ES-I3 (cell line): ENCODE results near the gene RAPGEFL1.
"Not testable (repeated sequence)": the region's sequence is repeated elsewhere in the genome, so short reads cannot be mapped to it uniquely, and the experiment has no call there.

Source experiments
- H3K36me3 ChIP-seq: 2 replicates; pipeline ENCODE4 v1.6.1; 2013; ENCODE audit warnings: mild to moderate bottlenecking, low read length, control low read depth, moderate library complexity; ENCODE audit not compliant: insufficient read depth
- H3K4me1 ChIP-seq: 2 replicates; pipeline ENCODE4 v1.6.1; 2013; ENCODE audit warnings: mild to moderate bottlenecking, control low read depth, low read length; ENCODE audit not compliant: insufficient read depth
- H3K9ac ChIP-seq: 2 replicates; pipeline ENCODE4 v1.6.1; 2013; ENCODE audit warnings: low read depth, mild to moderate bottlenecking, low read length, moderate library complexity
- H3K9me3 ChIP-seq: 2 replicates; pipeline ENCODE4 v1.6.1; 2013; ENCODE audit warnings: mild to moderate bottlenecking, low read length, moderate library complexity; ENCODE audit not compliant: control insufficient read depth, insufficient read depth

The RAPGEFL1 gene

DNA sequence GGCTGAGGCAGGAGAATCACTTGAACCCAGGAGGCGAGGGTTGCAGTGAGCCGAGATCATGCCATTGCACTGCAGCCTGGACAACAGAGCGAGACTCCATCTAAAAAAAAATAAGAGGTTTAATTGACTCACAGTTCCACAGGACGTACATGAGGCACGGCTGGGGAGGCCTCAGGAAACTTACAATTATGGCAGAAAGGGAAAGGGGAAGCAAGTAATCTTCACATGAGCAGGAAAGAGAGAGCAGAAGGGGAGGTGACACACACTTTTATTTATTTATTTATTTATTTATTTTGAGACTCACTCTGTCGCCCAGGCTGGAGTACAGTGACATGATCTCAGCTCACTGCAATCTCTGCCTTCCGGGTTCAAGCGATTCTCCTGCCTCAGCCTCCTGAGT lies 28.9 kb downstream of the RAPGEFL1 start:
- H3K36me3 ChIP-seq, H3K9ac ChIP-seq, H3K4me1 ChIP-seq, H3K9me3 ChIP-seq: not testable (repeated sequence)

DNA sequence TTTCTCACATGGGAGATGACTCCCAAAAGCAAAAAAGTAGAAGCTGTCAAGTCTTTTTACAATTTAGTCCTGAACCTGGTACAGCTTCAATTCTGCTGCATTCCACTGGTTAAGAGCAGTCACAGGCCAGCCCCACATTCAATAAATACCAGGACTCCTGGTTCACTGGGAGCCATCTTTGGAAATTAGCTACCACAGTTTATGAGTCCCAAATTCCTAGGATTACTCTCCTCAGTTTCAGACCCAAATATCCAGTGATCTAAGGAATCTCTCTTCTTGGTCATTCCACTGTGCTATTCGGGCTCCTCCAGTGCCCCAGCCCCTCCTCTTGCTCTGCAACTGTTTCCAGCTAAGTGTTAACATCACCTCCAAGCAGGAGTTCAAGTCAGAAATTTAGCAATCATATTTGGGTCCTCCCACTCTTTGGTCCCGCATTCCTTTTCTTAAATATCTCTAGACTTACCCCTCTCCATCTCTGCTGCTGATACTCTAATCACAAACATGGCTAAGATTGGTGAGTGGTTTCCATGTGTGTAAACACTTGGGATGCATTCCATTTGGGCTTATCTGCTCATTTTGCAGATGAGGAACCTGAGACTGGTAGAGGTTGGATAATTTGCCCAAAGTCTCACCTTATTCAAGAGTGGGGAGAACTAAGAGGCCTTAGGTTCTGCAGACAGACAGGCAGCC lies 32.3 kb downstream of the RAPGEFL1 start:
- Histone ChIP-seq H3K9ac (no peak overlapping the region), H3K4me1 (no peaks in the 10 kb centered on the region), H3K36me3 (no peaks in the 10 kb centered on the region), H3K9me3 (no peaks in the 10 kb centered on the region)

DNA sequence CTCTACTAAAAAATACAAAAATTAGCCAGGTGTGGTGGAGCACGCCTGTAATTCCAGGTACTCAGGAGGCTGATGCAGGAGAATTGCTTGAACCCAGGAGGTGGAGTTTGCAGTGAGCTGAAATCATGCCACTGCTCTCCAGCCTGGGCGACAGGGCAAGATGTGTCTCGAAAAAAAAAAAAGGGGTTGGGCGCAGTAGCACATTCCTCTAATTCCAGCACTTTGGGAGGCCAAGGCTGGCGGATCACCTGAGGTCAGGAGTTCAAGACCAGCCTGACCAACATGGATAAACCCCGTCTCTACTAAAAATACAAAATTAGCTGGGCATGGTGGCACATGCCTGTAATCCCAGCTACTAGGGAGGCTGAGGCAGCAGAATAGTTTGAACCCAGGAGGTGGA lies 36.6 kb downstream of the RAPGEFL1 start:
- not testable (repeated sequence) for H3K4me1 ChIP-seq, H3K9ac ChIP-seq, H3K9me3 ChIP-seq, H3K36me3 ChIP-seq

DNA sequence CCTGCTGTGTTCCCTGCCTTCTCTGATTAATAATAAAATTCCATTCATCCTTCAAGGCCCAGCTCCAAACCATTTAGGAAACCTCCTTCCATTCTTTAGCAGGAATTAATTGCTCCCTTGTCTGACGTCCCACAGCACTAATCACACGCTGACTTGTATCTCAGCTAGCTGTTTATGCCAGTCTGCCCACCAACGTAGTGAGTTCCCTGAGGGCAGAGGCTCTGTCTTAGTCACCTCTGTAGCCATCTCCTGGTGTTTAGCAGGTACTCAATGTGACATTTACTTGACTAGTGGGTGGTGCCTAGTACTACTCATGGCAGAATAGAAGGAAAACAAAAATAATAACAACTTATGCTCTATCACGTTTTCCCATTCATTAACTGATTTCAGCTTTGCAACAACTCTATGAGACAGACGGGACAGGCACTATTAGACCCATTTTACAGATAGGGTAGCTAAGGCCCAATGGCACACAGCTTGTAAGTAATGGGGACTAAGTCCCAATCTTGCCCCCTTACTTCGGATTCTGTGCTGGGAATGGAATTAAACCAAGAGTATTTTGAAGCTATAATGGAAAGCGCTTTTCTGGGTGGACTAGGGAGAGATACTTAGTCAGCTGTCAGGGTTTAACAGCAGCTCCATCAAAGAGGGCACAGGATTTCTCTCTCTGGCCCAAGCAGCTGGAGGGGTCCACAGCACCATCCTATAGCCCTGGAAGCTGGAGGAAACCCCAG lies 40.9 kb downstream of the RAPGEFL1 start:
- Histone ChIP-seq H3K9me3 (no peaks in the 10 kb centered on the region), H3K4me1 (no peaks in the 10 kb centered on the region), H3K9ac (peak overlapping the region; percentile 73; the same call in 1 of the 2 replicates), H3K36me3 (no peaks in the 10 kb centered on the region)

DNA sequence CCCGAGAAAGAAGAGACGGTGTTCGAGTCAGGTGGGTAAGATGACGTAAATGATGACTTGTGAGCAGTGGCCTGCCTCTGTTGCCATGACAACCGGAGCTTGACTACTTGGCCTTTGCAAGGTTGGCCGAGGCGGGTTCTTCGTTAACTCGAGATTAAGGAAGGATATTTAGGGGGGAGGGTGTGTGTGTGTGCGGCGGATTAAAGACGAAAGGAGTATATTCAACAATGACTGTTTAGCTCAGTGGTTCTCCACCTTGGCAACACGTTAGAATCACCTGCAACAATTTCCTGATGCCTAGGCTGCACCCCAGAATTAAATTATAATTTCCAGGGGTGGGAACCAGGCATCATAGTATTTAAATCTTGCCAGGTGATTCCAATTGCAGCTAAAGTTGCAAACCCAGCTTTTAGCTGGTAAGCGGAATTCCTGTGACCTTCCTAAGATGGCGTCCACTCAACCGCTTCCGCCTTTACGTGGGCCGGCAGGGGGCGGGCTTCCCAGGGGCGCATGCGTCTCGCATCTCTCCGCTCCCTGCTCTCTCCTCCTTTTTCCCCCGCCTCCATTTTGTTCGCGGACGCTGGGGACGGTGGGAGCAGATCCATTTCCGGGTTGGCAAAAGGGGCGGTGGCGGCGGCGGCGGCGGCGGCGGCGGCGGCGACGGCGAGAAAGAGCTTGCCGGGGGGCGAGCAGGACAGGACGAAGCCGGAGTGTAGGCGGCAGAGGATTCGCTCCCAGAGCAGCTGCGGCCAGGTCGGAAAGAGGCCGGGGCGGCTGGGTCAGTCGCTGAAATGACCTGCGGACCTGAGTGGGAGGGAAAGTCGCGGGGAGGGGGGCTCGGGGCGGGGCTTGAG lies 41.7 kb downstream of the RAPGEFL1 start, which contains the start of gene WIPF2:
Gene WIPF2, plus strand, starts transcription at position 565 of the 854 bp plus-strand sequence. CDS start 37,156 bp downstream, outside the sequence.
- Histone ChIP-seq H3K36me3 (no peaks in the 10 kb centered on the region), H3K4me1 (no peaks in the 10 kb centered on the region), H3K9ac (peak within 1 kb of the TSS; percentile 81), H3K9me3 (no peaks in the 10 kb centered on the region)

DNA sequence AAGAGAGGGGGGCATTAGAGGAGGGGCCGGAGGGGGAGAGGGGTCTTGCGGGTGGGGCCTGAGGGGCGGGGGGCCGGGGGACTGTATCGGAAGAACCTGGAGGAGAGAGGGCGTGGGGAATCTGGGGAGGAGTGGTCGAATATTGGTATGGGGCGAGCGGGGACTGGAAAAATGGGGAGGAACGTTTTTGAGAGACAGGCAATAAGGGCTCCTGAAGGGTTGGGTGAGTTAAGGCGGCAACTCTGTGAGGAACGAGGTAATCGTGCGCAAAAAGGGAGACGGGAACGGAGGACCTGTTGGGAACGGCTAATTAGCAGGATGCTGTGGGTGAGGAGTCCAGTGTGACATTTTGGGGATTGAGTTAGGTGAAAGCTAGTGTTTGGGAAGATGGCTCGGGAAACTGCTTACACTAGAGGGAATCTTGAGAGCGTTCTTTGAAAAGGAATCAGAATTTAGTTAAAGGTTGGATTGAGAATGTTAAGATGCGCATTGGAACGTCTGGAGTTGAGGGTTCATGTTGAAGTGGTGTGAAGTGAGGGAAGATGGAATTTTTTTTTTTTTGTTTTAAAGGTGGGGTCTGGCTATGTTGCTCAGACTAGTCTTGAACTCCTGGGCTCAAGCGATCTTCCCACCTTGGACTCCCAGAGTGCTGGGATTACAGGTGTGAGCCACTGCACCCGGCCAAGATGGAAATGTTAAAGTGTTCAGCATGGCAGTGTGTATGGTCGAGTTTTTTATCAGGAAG lies 42.5 kb downstream of the RAPGEFL1 start:
- Histone ChIP-seq H3K9ac (peak overlapping the region; percentile 81), H3K4me1 (peaks cover 4% of the 10 kb centered on the region; the same call in 1 of the 2 replicates), H3K9me3 (no peaks in the 10 kb centered on the region), H3K36me3 (no peaks in the 10 kb centered on the region)

DNA sequence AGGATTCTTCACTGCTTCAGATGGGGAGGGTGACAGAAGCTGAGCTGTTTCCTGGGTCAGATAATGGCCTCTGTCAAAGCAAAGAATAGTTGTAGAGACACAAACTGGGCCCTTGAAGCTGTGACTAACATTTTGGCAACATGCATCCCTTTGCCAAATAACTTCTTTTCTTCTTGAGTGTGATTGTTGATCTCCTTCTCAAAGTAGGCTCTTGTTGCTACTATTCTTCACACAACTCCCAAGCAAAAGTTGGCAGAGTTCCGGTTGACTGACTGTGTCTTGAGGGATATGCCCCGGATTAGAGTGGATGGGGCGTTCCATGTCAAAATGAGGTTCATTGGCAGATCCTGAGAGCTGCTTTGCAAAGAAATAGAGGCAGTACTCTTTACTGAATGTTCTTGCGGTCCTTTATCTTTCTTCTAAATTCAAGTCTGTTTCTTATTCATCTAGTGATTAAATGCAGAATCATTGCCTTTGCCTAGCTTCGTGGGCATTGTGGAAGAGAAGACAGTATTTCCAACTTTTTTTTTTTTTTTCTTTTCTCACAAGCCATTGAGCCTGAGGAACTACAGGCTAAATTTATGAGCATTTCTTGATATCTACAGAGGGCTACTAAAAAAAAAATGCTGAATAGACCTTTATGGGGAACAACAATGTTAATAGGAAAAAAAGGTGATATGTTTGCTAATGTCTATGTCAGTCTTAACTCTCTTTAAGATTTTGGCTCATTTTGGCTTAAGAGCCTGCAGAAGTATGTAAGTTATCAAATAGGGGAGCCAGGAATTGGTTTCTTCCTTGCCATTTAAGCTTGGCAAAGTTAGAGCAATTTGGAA lies 47.7 kb downstream of the RAPGEFL1 start:
- Histone ChIP-seq H3K4me1 (peaks cover 4% of the 10 kb centered on the region; the same call in 1 of the 2 replicates), H3K9ac (no peak overlapping the region), H3K9me3 (no peaks in the 10 kb centered on the region), H3K36me3 (no peaks in the 10 kb centered on the region)

DNA sequence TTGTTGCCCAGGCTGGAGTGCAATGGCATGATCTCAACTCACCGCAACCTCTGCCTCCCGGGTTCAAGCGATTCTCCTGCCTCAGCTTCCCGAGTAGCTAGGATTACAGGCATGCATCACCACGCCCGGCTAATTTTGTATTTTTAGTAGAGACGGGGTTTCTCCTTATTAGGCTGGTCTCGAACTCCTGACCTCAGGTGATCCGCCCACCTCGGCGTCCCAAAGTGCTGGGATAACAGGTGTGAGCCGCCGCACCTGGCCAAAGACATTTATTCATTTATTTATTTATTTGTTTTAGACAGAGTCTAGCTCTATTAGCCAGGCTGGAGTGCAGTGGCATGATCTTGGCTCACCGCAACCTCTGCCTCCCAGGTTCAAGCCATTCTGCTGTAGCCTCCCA lies 51.9 kb downstream of the RAPGEFL1 start:
- H3K4me1 ChIP-seq, H3K36me3 ChIP-seq, H3K9me3 ChIP-seq, H3K9ac ChIP-seq: not testable (repeated sequence)

DNA sequence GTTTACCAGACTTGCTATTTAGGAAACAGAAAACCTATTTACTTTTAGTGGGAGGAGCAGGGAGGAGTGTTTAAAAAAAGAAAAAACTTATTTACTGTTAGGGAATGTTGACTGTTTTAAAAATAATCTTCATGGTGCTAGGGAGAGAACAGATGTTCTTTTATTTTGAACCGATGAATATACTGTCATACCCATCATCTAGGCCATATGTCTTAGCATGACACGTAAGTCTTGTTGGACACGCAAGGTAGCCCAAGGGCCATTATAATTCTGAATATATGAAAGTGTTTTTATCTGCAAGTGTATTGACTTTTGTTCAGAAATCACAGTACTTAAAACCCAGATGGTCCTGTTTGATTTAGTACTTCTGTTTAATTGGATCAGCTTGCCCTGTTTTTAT lies 53.4 kb downstream of the RAPGEFL1 start:
- Histone ChIP-seq H3K4me1 (no peaks in the 10 kb centered on the region), H3K9me3 (no peaks in the 10 kb centered on the region), H3K9ac (no peak overlapping the region), H3K36me3 (no peaks in the 10 kb centered on the region)

DNA sequence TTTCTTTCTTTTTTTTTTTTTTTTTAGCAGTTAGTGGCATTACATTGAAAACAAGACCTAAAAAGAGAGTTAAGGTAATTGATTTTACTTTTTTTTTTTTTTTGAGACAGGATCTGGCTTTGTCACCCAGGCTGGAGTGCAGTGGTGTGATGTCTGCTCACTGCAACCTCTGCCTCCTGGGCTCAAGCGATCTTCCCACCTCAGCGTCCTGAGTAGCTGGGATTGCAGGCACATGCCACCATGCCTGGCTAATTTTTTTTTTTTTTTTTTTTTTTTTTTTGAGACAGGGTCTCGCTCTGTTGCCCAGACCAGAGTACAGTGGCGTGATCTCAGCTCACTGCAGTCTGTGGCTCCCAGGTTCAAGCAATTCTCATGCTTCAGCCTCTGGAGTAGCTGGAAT lies 54.7 kb downstream of the RAPGEFL1 start:
- not testable (repeated sequence) for H3K4me1 ChIP-seq, H3K36me3 ChIP-seq, H3K9ac ChIP-seq, H3K9me3 ChIP-seq

DNA sequence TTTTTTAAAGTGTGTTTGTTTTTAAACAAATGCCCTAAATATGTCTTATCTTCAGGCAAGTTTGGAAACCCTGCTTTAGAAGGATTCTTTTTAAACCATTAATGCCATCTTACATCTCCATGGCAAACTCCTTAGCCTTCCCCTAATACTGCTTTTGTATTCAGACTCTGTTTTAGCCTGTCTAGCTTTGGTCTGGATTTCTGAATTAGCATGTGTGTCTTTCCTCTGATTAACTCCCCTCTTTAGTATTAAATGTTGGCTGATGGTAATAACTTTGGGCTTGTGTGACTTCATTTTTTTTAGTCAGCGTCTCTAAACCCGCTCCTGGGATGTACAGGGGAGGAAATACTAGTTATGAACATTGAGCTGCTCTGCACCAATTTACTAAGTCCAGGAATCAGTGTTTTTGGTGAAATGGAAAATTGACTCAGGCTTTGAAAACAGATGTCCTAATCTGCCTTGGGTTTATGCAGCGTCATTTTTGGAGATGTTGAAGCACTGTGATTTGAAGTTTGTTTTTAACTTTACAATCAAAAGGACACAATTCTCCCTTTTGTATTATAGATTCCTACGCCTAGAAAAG lies 64.1 kb downstream of the RAPGEFL1 start:
- Histone ChIP-seq H3K36me3 (no peaks in the 10 kb centered on the region), H3K4me1 (no peaks in the 10 kb centered on the region), H3K9me3 (no peaks in the 10 kb centered on the region), H3K9ac (no peak overlapping the region)

DNA sequence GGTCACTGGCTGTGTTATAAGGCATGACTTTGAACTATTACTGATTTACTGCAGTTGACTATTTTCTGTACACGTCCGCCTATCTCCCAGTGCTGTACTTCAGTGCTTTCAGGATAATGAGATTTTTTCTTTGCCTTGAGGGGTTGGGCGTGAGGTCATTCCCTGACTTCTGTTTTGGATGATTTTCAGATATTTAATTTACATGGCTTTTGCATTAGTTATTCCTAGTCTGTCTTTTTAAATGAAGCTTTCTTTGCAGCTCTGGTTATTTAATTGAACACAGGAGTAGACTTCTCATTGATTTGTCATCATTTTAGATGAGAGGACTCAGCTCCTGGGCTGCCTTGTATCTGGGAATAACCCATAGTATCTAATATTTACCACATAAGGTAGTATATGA lies 65.5 kb downstream of the RAPGEFL1 start:
- H3K36me3 ChIP-seq = no peaks in the 10 kb centered on the region

DNA sequence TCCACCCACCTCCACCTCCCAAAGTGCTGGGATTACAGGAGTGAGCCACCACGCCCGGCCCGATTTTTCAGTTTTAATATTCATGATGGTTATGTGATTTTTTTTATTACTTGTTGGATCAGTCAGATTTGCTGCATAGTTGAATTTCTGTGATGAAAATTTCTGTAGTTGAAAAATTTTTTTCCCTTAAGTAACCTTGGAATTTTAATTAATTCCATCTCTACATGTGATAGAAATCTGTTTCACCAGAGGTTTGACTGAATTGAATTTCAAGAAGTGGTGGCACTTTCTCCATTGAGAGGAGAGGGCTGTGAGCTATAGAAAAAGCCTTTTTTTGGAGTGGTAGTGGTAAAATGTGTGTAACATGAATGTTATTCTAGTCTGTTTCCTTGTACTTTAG lies 66.5 kb downstream of the RAPGEFL1 start:
- Histone ChIP-seq H3K36me3 (no peaks in the 10 kb centered on the region), H3K9ac (no peak overlapping the region), H3K4me1 (no peaks in the 10 kb centered on the region), H3K9me3 (no peaks in the 10 kb centered on the region)

More for the DNA sequence above, 65.5 kb downstream of the RAPGEFL1 start:
- no peaks in the 10 kb centered on the region for H3K4me1 ChIP-seq
- no peaks in the 10 kb centered on the region for H3K9me3 ChIP-seq
- no peak overlapping the region for H3K9ac ChIP-seq
